LoVo (cell line): ENCODE results near the gene PRKCQ.
"Not testable (repeated sequence)": the region's sequence is repeated elsewhere in the genome, so short reads cannot be mapped to it uniquely, and the experiment has no call there.

Experiments used
- DNase-seq: peaks from one replicate; pipeline ENCODE4 v3.0.0-alpha.2; 2016; ENCODE audit warnings: low spot score

The PRKCQ gene

DNA sequence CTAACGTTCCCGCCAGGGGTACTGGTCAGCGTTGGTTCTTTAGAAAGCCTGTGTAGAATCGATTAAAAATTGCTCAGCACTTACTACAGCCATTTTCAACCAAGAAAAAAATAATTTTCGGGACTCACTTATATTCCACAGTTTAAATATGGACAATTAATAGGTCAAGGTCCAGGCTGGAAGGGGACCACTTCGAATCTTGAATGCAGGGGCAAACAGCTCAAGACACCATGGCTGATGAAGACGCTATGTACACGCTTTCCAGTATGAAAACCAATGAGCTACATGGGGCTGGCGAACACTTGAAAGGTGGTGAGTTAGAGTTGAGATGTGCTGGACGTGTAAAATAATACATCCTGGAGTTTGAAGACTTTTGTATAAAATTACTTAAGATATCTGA, 87.2 kb downstream of the PRKCQ start:
- DNase-seq: no peak

- DNase-seq: no peak
Measured at GRCh38 chr10:6491841-6492609, 88.1 kb downstream of the PRKCQ start.

- DNase-seq: no peak
Measured at GRCh38 chr10:6490614-6491013, 89.5 kb downstream of the PRKCQ start.

DNA sequence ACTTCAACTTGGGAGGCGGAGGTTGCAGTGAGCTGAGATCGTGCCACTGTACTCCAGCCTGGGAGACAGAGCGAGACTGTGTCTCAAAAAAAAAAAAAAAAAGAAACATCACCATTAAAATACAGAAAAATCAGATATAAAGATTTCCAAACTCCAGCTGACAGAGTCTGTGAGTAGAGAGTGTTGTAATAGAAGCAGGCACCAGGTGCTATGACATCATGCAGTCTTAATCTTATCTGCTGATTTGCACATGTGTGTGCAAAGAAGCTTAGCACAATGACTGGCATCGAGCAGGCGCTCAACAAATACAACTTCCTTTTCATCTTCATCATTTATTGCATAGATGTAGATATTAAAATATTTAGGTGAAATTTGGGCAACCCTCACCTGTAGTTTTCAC, 92.2 kb downstream of the PRKCQ start:
- DNase-seq: no peak

DNA sequence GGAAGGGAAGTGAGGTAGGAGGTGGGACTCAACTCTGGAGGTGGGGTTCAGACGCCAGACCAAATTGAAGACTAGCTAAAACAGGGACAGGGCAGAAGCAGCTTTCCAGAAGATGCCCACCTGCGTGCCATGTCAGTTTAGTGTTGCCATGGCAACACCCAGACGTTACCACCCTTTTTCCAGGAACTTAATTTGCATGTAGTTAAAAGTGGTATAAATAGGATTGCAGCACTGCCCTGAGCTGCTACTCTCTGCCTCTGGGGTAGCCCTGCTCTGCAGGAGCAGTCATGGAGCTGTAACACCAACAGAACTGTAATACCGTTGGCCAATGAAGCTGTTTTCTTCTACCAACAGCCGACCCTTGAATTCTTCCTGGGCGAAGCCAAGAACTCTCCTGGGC, 93.8 kb downstream of the PRKCQ start:
- DNase-seq: no peak

DNA sequence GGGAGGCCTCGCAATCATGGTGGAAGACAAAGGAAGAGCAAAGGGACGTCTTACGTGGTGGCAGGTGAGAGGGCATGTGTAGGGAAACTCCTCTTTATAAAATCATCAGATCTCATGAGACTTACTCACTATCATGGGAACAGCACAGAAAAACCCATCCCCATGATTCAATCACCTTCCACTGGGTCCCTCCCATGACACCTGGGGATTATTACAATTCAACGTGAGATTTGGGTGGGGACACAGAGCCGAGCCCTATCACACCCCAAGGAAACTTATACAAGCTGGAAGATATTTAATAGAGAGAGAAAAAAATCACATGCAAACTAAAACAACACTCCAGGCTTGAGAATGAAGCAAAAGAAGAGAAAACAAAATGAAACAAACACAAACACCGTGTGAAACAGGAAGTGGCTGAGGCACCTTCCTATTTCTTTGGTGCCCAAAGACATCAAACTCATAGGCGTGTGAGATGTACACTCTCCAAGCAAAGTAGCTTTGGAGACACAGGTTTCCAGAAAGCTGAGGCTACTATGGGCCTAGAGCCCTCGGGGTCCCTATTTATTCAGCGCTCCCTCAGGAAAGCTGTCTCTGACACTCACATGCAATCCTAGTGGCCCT, 97.2 kb downstream of the PRKCQ start:
- no peak for DNase-seq

DNA sequence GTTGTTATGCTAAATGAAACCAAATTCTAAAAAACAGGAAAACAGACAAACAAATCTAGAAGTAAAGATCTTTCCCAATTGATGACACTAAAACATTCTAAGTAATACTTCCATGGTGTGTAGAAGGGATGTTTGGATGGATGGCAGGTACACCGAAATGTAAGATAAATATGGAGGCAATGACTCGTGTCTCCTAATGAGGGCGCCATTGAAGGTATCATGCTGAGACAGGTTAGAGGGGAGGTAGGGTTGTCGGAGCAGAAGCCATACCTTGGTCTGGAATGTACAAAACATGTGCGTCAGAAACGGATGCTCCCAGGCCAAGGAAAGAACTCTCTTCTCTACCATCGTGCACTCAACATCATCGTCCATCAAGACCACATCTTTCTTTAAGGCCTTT, 101.4 kb downstream of the PRKCQ start:
- no peak for DNase-seq

GRCh38 chr10:6476989-6477388, 103.1 kb downstream of the PRKCQ start:
- DNase-seq: no peak

- no peak for DNase-seq
Measured at GRCh38 chr10:6474871-6475270, 105.2 kb downstream of the PRKCQ start.

- DNase-seq: no peak
Measured at GRCh38 chr10:6473901-6474370, 106.1 kb downstream of the PRKCQ start.

DNA sequence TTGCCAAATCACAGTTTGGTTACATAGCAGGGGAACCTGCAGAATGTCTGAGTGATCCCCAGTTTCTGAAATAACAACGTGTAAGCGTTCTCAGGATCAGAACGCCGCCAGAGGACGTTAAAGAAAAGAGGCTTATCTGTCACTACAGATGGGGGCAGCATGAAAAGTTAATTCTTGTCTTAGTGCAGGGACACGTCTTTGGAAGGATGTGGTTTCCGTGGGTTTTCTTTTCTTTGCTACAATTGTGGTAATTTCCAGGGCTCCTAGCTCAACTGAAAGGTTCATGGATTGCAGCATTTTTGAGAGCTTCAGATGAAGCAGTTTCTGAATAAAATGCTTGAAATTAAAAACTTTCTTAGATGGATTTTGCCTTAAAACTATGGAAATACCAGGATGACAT, 106.6 kb downstream of the PRKCQ start:
- DNase-seq: no peak

- DNase-seq: not testable (repeated sequence)
Measured at GRCh38 chr10:6472710-6473005, 107.4 kb downstream of the PRKCQ start.

GRCh38 chr10:6470894-6471618, 109.0 kb downstream of the PRKCQ start:
- DNase-seq: no peak

DNA sequence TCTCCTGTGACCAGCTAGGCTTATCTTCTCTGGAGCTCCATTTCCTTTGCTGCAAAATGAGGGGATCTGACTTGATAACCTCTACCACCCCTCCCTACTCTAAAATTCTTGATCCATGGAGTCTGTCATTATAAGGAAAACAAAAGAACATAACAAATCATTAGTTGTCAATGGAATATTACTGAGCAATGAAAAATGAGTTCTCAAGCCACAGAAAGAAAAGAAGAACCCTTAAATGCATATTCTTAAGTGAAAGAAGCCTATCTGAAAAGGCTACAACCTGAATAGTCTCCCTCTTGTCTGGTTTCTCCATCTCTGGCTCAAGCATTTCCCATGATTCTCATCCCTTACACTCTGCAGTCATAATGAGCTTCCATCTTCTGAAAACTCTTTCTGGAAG, 110.4 kb downstream of the PRKCQ start:
- DNase-seq: no peak

DNA sequence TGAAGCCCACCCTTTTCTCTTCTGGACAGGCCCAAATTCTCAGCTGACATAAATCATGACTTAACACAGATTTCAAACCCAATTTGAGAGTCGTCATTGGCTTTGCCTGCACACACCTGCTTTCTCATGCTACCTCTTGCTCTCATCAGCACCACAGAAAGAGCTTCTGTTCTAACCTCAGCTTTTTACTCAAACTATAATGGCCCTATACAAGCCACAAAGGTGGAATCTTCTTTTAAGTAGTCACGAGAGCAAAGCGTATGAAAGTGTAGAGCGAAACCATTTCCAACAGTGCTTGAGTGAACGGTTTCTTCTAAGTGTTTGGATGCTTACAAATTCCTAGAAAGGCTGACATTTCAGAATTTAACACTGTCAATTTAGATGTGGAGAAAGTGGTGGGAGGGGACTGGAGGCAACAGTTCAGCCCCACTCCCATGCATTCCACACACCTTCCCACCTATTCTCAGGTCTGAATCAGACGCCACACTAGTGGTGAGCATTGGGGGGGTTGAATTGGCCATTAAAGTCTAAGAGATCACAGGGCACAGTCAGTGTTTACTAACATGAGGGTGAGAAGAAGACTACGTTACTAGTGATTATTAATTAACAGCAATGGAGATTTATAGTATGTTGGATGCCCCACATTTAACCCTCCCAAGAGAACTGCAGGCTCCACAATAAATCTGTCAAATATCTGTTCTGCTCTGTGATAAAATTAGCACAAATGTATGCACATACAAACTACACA, 114.0 kb downstream of the PRKCQ start:
- DNase-seq: no peak

GRCh38 chr10:6465437-6465836, 114.6 kb downstream of the PRKCQ start:
- no peak for DNase-seq

DNA sequence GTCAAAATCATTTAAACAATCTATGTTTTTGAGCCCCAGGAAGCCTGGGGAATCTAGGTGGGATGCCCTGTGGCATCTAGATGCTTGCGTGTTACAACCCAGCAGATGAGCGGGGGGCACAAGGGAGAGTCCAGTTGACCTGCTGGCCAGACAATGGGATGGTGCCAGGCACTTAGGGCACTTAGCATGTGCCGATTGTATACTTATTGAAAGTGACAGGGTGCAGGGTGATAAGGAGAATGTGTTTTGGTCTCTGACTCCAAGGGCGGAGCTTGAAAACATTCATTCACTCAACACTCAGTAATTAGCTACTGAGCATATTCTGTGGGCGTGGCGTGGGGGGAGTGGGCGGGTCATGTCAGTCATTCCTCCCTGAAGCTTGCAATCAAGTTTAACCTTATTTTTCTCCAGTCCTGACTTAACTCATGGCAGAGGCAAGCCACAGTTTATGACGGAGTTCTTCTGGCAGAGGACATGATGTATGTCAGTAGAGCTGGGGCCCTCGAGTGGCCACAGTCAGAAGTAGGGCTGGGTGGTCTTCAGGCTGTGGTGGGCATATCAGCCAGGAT, 115.1 kb downstream of the PRKCQ start:
- no peak for DNase-seq

DNA sequence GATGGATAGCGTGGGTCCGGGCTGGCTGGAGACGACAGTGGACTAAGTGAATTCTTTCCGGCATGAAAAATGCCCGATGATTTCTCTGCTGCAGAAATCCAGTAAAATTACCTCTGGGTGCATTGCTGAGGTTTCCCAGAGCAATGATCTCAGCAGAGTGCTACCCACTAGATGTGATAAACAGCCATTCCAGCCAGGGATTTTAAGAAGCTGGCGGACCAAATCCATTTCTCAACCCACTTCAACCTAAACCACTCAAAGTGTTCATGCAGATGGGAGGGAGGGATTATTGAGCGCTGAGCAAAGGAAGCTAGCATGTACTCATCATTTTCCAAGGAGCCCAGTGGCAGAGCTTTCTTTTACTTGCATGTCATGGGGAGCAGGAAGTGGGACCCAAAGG, 116.7 kb downstream of the PRKCQ start:
- DNase-seq: no peak

- no peak for DNase-seq
Measured at GRCh38 chr10:6461961-6462360, 118.1 kb downstream of the PRKCQ start.

- no peak for DNase-seq
Measured at GRCh38 chr10:6460861-6461409, 119.1 kb downstream of the PRKCQ start.

DNA sequence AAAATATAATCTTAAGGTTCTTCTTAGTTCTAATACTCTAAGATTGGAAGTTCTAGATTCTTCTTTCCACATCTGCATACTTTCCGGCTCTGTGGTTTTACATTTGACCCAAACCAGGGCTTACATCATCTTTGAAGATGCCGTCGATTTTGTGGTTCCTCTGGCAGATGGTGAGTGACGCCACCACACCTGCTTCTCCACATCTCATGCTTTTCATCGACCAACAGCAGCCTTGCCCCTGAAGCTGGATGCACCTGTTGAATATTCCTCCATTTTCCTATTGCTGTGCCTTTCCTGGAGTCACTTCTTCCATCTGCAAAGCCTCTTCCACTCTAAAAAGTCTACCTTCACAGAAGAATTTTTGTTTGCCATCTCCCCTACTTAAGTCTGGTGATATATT, 121.3 kb downstream of the PRKCQ start:
- no peak for DNase-seq

DNA sequence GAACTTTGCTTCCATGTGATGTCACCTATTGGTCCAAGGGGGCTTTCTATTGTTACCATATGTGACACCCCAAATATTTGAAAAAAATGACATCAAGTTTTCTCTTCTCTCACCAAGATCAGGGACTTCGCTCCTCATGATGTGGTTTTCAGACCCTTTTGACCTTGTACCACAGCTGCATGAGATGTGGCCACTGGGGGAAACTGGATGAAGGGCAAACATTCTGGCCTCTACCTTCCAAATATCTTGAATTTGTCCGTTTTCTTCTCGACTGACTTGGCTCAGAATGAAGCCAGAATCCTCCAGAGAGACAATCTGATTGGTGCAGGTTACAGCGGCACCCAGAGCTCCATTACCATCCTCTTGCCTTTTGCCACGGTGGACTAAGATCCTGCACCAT, 122.7 kb downstream of the PRKCQ start:
- DNase-seq: no peak
